Gastrocnemius medialis (tissue), 4 donors: Measurements from ENCODE around the gene CHSY1.

ENCODE experiments used
- POLR2A ChIP-seq, 2 donors: fragments of 450-650 bp; IDR thresholded peaks; one replicate each; pipeline ENCODE4 v1.6.1; 2017; ENCODE audit warnings: antibody characterized with exemption in 2 of 2, mild to moderate bottlenecking in 2 of 2, moderate library complexity in 2 of 2
- TF ChIP-seq, protein P1 (sequence below), 5 experiments: fragments of 450-650 bp in 3 of 5; fragments of 200-600 bp in 2 of 5; sonication (generic) in 2 of 5; IDR thresholded peaks in 4 of 5; conservative IDR thresholded peaks in 1 of 5; 1 replicate in 4 of 5; 2 replicates in 1 of 5; pipeline ENCODE4 v1.5.1; 2016 to 2019; ENCODE audit warnings: antibody characterized with exemption in 5 of 5, mild to moderate bottlenecking in 3 of 5, moderate library complexity in 3 of 5

DNA sequence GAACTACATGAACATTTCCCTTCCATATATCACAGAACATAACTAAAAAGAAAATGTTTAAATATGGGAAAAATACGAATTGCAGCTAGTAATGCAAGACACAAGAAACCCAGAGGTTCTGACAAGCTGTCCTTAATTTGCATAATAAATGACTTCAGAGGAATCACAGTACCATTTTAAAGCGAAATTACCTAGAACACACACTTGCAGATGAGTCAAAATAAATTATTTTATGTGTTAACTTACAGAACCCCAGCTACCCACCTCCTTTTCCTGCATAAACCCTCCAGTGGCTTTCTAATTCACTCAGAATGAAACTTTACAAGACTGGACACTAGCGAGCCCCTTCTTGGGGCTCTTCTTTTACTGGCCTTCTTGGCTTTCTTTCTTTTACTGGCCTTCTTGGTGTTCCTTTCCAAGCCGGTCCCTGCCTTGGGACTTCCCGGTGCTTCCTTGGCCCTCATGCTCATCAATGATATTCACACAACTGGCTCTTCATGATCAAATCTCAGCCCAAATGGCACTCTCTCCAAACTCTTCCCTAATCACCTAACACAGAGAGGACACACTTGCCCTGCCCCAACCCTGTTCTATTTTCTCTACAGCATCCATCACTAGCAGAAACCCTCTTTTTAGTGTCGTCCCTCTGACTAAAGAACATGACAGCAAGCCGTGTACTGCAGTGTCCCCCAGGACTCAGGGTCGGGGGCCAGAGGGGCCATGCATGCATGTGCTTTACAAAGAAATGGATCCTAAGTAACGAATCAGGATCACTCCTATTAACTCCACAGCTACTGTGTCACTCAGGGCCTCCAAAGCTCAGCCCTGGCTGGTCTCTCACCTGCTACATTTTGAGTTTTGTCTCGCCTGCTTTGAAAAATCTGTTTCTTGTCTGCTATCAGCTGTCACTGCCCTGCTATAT lies 4.8 kb downstream of the CHSY1 start:
- TF ChIP-seq POLR2A (IDR thresholded peaks at IDR 0.05), result no peak
- TF ChIP-seq, protein P1, sequence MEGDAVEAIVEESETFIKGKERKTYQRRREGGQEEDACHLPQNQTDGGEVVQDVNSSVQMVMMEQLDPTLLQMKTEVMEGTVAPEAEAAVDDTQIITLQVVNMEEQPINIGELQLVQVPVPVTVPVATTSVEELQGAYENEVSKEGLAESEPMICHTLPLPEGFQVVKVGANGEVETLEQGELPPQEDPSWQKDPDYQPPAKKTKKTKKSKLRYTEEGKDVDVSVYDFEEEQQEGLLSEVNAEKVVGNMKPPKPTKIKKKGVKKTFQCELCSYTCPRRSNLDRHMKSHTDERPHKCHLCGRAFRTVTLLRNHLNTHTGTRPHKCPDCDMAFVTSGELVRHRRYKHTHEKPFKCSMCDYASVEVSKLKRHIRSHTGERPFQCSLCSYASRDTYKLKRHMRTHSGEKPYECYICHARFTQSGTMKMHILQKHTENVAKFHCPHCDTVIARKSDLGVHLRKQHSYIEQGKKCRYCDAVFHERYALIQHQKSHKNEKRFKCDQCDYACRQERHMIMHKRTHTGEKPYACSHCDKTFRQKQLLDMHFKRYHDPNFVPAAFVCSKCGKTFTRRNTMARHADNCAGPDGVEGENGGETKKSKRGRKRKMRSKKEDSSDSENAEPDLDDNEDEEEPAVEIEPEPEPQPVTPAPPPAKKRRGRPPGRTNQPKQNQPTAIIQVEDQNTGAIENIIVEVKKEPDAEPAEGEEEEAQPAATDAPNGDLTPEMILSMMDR (IDR thresholded peaks at IDR 0.05 in 4 of 5, conservative IDR thresholded peaks at IDR 0.05 in 1 of 5), result no peak
